ENCODE measurements around the gene CBLN4.

The CBLN4 gene

DNA sequence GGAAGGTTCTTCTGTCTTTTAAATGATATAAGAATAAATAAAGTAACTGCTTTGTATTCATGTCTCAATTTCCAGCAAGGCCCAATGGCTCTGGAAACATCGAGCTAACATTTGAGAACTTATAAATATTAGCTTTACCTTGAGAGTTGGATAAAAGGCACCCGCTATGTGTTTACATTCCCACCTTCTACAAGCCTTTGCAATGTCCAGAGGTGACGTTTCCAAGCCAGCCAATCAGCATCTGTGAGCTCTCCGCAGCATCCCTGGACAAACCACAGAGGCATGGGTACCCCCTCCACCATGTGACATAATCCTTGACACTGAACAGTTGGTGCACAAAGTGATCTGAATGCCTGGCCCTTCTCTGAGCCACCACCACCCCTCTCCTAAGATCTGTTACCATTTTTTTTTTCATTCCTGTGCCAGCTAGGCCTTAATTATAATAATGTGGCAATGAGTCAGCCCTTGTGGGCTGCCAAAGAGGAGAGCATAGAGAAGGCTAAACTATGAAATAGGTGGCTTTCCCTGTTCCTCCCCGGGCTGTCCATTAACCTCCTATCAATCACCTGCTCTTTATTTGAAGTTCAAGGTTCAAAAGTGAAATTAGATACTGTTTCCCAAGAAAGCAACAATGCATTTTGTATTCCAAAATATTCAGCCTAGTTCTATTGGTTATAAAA lies 4.1 kb downstream of the CBLN4 start:
- CTCF ChIA-PET: no interaction called here
- POLR2A ChIA-PET: no interaction called here
- DNase-seq (ENCODE audit: low read depth, low spot score): no peak
- H3K4me3 ChIP-seq (ENCODE audit: low read depth, low read length): no peak overlapping the region
- TF ChIP-seq, protein P1, sequence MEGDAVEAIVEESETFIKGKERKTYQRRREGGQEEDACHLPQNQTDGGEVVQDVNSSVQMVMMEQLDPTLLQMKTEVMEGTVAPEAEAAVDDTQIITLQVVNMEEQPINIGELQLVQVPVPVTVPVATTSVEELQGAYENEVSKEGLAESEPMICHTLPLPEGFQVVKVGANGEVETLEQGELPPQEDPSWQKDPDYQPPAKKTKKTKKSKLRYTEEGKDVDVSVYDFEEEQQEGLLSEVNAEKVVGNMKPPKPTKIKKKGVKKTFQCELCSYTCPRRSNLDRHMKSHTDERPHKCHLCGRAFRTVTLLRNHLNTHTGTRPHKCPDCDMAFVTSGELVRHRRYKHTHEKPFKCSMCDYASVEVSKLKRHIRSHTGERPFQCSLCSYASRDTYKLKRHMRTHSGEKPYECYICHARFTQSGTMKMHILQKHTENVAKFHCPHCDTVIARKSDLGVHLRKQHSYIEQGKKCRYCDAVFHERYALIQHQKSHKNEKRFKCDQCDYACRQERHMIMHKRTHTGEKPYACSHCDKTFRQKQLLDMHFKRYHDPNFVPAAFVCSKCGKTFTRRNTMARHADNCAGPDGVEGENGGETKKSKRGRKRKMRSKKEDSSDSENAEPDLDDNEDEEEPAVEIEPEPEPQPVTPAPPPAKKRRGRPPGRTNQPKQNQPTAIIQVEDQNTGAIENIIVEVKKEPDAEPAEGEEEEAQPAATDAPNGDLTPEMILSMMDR (IDR thresholded peaks at IDR 0.05; ENCODE audit: insufficient read depth, low read length, missing control alignments): no peak

DNA sequence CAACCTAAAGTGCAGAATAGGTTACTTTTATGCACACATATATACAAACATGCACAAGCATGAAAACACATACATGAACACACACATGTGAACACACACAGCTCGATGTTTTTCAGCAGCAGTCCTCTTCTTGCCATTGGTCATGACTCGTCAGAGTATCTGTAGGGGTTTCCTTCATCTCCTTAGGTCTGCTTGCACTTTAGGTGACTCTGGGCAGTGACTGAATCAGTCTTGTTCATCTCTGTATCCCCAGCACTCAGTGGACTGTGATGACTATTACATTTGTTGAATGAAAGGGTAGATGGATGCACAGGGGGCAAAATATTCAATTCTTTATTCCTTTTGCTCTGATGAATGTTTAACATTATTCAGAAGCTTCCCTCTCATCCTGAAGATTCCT lies 26.8 kb downstream of the CBLN4 start:
- POLR2A ChIA-PET: no interaction called here
- H3K4me3 ChIP-seq (ENCODE audit: low read depth, low read length): no peak overlapping the region
- CTCF ChIA-PET: no interaction called here
- TF ChIP-seq, protein P1 (IDR thresholded peaks at IDR 0.05; ENCODE audit: insufficient read depth, low read length, missing control alignments): no peak
- no peak for DNase-seq (ENCODE audit: low read depth, low spot score)

DNA sequence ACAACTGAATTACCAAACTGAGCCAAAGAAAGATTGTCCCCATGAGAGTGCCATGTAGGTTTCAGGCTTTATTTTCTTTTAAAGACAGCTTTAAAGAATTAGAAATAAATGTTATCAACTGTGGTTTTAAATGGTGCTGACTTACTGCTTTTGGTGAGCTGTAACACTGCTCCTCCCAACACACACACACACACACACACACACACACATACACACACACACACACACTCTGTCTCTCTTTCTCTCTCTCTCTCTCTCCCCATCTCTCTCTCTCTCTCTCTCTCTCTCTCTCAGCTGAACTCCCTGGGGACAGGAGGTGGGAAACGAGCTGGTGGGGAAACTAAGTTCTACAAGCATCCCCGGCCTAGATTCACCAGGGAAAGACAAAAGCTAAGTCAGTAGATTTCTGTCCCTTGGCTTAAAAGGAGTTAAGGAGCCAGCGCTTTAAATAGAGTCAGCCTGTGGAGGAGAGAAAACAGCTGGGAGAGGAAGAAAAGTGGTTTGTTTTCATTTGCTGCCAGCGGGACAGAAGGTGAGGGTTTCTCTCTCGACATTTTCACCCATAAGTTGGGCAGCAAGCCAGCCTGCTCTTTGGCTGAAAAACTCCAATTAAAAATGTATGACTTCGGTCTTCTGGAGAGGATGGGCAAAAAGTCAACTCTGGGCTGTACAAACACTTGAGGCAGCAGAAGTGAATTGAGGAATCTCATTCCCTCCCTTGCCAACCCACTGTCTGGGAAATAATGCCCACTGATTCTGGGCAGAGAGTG lies 27.4 kb downstream of the CBLN4 start:
- TF ChIP-seq, protein P1 (IDR thresholded peaks at IDR 0.05; ENCODE audit: insufficient read depth, low read length, missing control alignments): no peak
- no peak overlapping the region for H3K4me3 ChIP-seq (ENCODE audit: low read depth, low read length)
- DNase-seq (ENCODE audit: low read depth, low spot score): no peak
- CTCF ChIA-PET: no interaction called here
- POLR2A ChIA-PET: no interaction called here

DNA sequence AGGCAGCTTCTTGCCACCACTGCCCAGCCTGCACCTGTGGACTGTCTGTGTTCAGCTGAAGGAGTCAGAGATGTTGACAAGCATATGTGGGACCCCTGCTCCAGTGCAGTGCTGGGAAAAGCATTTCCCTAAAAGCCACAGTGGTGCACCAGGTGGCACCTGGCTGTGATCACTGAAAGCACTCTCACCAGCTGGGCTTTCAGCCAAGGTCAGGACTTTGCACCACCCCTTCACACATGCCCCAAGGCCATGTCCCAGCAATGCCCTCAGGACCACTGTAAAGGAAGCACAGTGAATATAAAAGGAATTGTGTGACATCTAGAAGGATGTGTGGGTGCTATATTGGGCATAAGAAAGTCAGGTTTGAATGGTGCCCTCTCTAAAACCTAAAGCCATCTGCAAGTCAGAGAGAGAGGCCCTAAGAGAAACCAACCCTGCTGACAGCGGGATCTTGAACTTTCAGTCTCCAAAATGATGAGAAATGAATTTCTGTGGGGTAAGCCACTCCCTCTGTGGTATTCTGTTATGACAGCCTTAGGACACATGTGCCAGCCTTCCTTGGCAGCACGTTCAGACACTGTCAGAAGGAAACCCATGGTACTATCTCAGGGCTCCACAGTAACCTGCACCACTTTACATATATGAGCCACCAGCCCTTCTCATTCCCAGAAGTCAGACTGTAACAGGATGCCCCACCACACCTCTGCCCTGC lies 30.7 kb downstream of the CBLN4 start:
- no peak for DNase-seq (ENCODE audit: low read depth, low spot score)
- CTCF ChIA-PET: no interaction called here
- TF ChIP-seq, protein P1 (IDR thresholded peaks at IDR 0.05; ENCODE audit: insufficient read depth, low read length, missing control alignments): no peak
- H3K4me3 ChIP-seq (ENCODE audit: low read depth, low read length): no peak overlapping the region
- POLR2A ChIA-PET: no interaction called here

DNA sequence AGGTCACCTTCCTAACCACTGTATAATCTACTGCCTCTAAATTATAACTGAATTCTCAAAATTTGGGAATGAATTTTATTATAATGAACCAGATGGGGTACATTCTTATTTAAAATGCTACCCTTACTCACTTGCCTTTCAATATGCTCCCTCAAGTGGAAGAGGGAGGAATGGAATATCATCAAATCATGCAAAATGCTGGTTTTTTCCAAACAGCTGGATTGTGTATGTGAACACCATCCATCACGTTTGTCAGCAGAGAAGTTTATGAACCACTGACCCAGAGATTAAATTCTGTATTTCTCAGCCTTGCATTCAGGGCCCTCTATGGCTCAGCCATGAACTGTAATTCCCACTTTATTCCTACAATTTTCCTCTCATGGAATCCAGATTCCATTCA lies 40.5 kb downstream of the CBLN4 start:
- ChIA-PET POLR2A (no interaction called here), CTCF (no interaction called here)
- no peak for DNase-seq (ENCODE audit: low read depth, low spot score)
- no peak overlapping the region for H3K4me3 ChIP-seq (ENCODE audit: low read depth, low read length)
- TF ChIP-seq, protein P1 (IDR thresholded peaks at IDR 0.05; ENCODE audit: insufficient read depth, low read length, missing control alignments): no peak

Measured in AG04449 (cell line).